Body of pancreas (tissue), 4 donors: ENCODE data around the gene UBE2M. TPM values are rescaled to one million over a fixed set of nuclear protein-coding genes. Genes with fewer than 3 reads are reported as not detected.

Source experiments
- ATAC-seq: fragments of 150-250 bp; one replicate; pipeline ENCODE4 v1.9.1; 2016
- DNase-seq, 4 donors: peaks; one replicate each; pipeline ENCODE4 v3.0.0-alpha.2; 2019
- H3K27ac ChIP-seq, 4 donors: fragments of 200-600 bp; sonication (generic); 1 replicate in 3 of 4; 2 replicates in 1 of 4; pipeline versions ENCODE4 v1.5.1 to v1.6.1; 2016 to 2019; ENCODE audit warnings: mild to moderate bottlenecking in 1 of 4, mixed read lengths in 1 of 4, moderate library complexity in 1 of 4
- H3K27me3 ChIP-seq, 2 donors: fragments of 200-600 bp; sonication (generic); one replicate each; pipeline ENCODE4 v1.6.0; 2016; ENCODE audit warnings: mild to moderate bottlenecking in 1 of 2
- H3K36me3 ChIP-seq, 2 donors: fragments of 200-600 bp; sonication (generic); replicated peaks in 1 of 2; 2 replicates each; pipeline ENCODE4 v1.5.1; 2016; ENCODE audit warnings: low read depth in 2 of 2; ENCODE audit not compliant: insufficient read depth in 1 of 2
- H3K4me1 ChIP-seq: fragments of 200-600 bp; sonication (generic); one replicate; pipeline ENCODE4 v1.6.0; 2016
- H3K4me3 ChIP-seq, 2 donors: fragments of 200-600 bp; sonication (generic); 1 replicate in 1 of 2; 2 replicates in 1 of 2; pipeline ENCODE4 v1.5.1; 2016 to 2019
- H3K9me3 ChIP-seq, 3 donors: fragments of 200-600 bp; sonication (generic); 1 replicate in 2 of 3; 2 replicates in 1 of 3; pipeline ENCODE4 v1.5.1; 2016
- POLR2A ChIP-seq, 3 donors: fragments of 450-650 bp; IDR thresholded peaks; one replicate each; pipeline ENCODE4 v1.6.1; 2016; ENCODE audit warnings: antibody characterized with exemption in 3 of 3, mild to moderate bottlenecking in 2 of 3
- WGBS, 2 donors: methylation state at CpG; one replicate each; pipeline ENCODE4 v1.1.5; 2017; 5-methylcytosine and 5-hydroxymethylcytosine counted together
- intact Hi-C: fragments of 100-400 bp; cut with DNase I; formaldehyde crosslinking; loops from one replicate; pipeline ENCODE4 v1.15.1; 2023
- total RNA-seq, 2 donors: library from RNA; depleted of rRNA; stranded (reverse); fragments of >200 nt; gene quantifications; one replicate each; pipeline ENCODE4 v1.1.0, GENCODE V29; 2016
- TF ChIP-seq, protein P1 (sequence below), 7 experiments: fragments of 450-650 bp in 4 of 7; fragments of 200-600 bp in 3 of 7; sonication (generic) in 3 of 7; IDR thresholded peaks; one replicate each; pipeline ENCODE4 v1.5.1; 2016 to 2019; ENCODE audit warnings: antibody characterized with exemption in 7 of 7

The UBE2M gene
- total RNA-seq, 2 donors from 2014 or later: 10.5 to 11.7 TPM

DNA sequence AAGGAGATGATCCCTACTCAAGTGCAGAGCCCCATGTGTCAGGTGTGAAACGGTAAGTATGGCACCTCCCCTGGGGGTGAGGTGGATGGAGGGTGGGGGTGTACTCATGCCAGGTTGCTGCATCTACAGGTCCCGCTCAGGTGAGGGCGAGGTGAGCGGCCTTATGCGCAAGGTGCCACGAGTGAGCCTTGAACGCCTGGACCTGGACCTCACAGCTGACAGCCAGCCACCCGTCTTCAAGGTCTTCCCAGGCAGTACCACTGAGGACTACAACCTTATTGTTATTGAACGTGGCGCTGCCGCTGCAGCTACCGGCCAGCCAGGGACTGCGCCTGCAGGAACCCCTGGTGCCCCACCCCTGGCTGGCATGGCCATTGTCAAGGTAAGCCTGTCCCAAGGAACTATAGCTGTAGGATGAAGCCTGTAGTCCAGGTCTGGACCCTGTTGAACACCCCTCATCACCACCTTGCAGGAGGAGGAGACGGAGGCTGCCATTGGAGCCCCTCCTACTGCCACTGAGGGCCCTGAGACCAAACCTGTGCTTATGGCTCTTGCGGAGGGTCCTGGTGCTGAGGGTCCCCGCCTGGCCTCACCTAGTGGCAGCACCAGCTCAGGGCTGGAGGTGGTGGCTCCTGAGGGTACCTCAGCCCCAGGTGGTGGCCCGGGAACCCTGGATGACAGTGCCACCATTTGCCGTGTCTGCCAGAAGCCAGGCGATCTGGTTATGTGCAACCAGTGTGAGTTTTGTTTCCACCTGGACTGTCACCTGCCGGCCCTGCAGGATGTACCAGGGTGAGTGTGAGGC lies 9.3 kb downstream of the UBE2M start:
- Histone ChIP-seq H3K36me3 (peaks cover 12 to 43% of the 10 kb centered on the region in 2 donors), H3K4me1 (peaks cover 30% of the 10 kb centered on the region), H3K9me3 (no peaks in the 10 kb centered on the region), H3K27me3 (no peaks in the 10 kb centered on the region), H3K27ac (no peak overlapping the region), H3K4me3 (no peak overlapping the region)
- no peak for TF ChIP-seq POLR2A (IDR thresholded peaks at IDR 0.05)
- TF ChIP-seq, protein P1, sequence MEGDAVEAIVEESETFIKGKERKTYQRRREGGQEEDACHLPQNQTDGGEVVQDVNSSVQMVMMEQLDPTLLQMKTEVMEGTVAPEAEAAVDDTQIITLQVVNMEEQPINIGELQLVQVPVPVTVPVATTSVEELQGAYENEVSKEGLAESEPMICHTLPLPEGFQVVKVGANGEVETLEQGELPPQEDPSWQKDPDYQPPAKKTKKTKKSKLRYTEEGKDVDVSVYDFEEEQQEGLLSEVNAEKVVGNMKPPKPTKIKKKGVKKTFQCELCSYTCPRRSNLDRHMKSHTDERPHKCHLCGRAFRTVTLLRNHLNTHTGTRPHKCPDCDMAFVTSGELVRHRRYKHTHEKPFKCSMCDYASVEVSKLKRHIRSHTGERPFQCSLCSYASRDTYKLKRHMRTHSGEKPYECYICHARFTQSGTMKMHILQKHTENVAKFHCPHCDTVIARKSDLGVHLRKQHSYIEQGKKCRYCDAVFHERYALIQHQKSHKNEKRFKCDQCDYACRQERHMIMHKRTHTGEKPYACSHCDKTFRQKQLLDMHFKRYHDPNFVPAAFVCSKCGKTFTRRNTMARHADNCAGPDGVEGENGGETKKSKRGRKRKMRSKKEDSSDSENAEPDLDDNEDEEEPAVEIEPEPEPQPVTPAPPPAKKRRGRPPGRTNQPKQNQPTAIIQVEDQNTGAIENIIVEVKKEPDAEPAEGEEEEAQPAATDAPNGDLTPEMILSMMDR (IDR thresholded peaks at IDR 0.05): no peak
- ATAC-seq: no peak
- intact Hi-C loops: no loop called here
- DNase-seq: peak in 1 of 4 donors; percentile 11
- WGBS, 2 donors: 91 to 92% methylated on average over 12 to 20 of the region's 20 CpGs

- H3K4me1 ChIP-seq: peaks cover 27% of the 10 kb centered on the region
- H3K9me3 ChIP-seq: no peaks in the 10 kb centered on the region
- no peak overlapping the region for H3K27ac ChIP-seq
- H3K27me3 ChIP-seq: no peaks in the 10 kb centered on the region
- peaks cover 12 to 43% of the 10 kb centered on the region in 2 donors for H3K36me3 ChIP-seq
- intact Hi-C loops: no loop called here
- no peak overlapping the region for H3K4me3 ChIP-seq
- DNase-seq (no peak), ATAC-seq (no peak)
- TF ChIP-seq, protein P1 (IDR thresholded peaks at IDR 0.05): no peak
- TF ChIP-seq POLR2A (IDR thresholded peaks at IDR 0.05): no peak
- WGBS, 2 donors: 84 to 88% methylated on average over 10 to 18 of the region's 18 CpGs
These were observed 10.8 kb downstream of the UBE2M start for GRCh38 chr19:58547323-58548312.

DNA sequence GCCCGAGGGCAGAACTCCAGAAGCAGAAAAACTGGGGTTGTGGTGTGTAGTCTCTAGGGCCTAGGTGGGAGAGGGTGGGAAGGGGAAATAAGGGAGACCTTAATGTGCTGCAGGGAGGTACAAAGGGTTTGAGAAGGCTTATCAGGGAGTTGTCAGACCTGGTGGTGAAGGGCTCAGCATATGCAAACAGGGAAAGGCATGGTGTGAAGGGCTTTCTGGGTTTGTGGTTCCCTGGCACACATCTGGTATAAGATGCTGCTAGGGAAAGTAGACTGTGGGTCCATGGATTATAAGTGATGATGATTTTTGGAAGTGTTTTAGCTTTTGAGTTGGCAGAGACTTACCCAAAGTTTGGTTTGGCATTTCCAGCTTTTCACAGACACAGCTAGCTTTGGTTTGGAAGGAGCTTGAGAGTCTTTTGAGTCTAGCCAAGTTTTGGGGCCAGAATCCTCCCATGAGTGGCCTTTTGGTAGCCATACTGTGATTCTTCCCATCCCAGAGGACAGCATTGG lies 12.3 kb downstream of the UBE2M start:
- H3K27me3 ChIP-seq: no peaks in the 10 kb centered on the region
- WGBS, 2 donors: 6 to 14% methylated on average over 1 of the region's 1 CpG
- intact Hi-C loops: no loop called here

GRCh38 chr19:58545286-58546018 lies 13.0 kb downstream of the UBE2M start:
- H3K27ac ChIP-seq: peak overlapping the region; percentile 70 to 99 (median 98)
- WGBS, 2 donors: 5 to 9% methylated on average over 11 to 21 of the region's 21 CpGs
- DNase-seq: no peak
- no peak for TF ChIP-seq POLR2A (IDR thresholded peaks at IDR 0.05)
- TF ChIP-seq, protein P1 (IDR thresholded peaks at IDR 0.05): no peak
- no peaks in the 10 kb centered on the region for H3K27me3 ChIP-seq
- ATAC-seq: no peak
- H3K36me3 ChIP-seq: peaks cover 12 to 32% of the 10 kb centered on the region in 2 donors
- no peaks in the 10 kb centered on the region for H3K9me3 ChIP-seq
- intact Hi-C loops: no loop called here
- H3K4me3 ChIP-seq: peak overlapping the region; percentile 66 to 85
- peaks cover 27% of the 10 kb centered on the region for H3K4me1 ChIP-seq

More for the DNA sequence above, 12.3 kb downstream of the UBE2M start:
- Histone ChIP-seq H3K4me3 (peak overlapping the region in 1 of 2 donors; percentile 85), H3K36me3 (peaks cover 12 to 38% of the 10 kb centered on the region in 2 donors), H3K9me3 (no peaks in the 10 kb centered on the region), H3K27ac (peak overlapping the region in 1 of 4 donors; percentile 99), H3K4me1 (peaks cover 27% of the 10 kb centered on the region)
- no peak for ATAC-seq
- TF ChIP-seq, protein P1 (IDR thresholded peaks at IDR 0.05): no peak
- TF ChIP-seq POLR2A (IDR thresholded peaks at IDR 0.05): no peak
- no peak for DNase-seq
